Activated naive CD4-positive, alpha-beta T cell treated with anti-CD3 and anti-CD28 coated beads, Interleukin-2, amount 10 ng/mL, durations not matched to agents 7 days and 5 days (primary cell): ENCODE data around the gene AGRN.
"Not testable (repeated sequence)": the region's sequence is repeated elsewhere in the genome, so short reads cannot be mapped to it uniquely, and the experiment has no call there.

ENCODE experiments used
- CTCF ChIA-PET: fragments of 350-600 bp; sonication (Branson Sonifier 250); formaldehyde crosslinking; loops from one replicate; lab custom pipeline; 2021; ENCODE audit warnings: antibody characterized with exemption; lab: Charles Lee
- DNase-seq: peaks from one replicate; pipeline ENCODE4 v3.0.0-alpha.2; 2020
- H3K27ac Mint-ChIP-seq: one replicate; pipeline ENCODE4 v1.8.0; 2021; ENCODE audit warnings: mild to moderate bottlenecking, moderate library complexity, mixed read lengths
- H3K27me3 Mint-ChIP-seq: one replicate; pipeline ENCODE4 v1.8.0; 2021; ENCODE audit warnings: mild to moderate bottlenecking, mixed read lengths
- H3K36me3 Mint-ChIP-seq: one replicate; pipeline ENCODE4 v1.8.0; 2021; ENCODE audit warnings: mixed read lengths
- H3K4me1 Mint-ChIP-seq: one replicate; pipeline ENCODE4 v1.8.0; 2021; ENCODE audit warnings: mixed read lengths
- H3K4me3 Mint-ChIP-seq: one replicate; pipeline ENCODE4 v1.8.0; 2021; ENCODE audit warnings: mild to moderate bottlenecking, moderate library complexity, mixed read lengths
- H3K9me3 Mint-ChIP-seq: one replicate; pipeline ENCODE4 v1.8.0; 2021; ENCODE audit warnings: mixed read lengths

The AGRN gene

GRCh38 chr1:1020000-1020404, at the start of gene AGRN:
AGRN (plus strand) TSS chr1:1020120; CDS start chr1:1020173, 53 bp downstream.
- Mint-ChIP-seq H3K36me3 (peaks cover 7% of the 10 kb centered on the region), H3K4me1 (peaks cover 28% of the 10 kb centered on the region), H3K4me3 (peak within 1 kb of the TSS; percentile 68), H3K27ac (peak within 1 kb of the TSS; percentile 69), H3K27me3 (peaks cover 37% of the 10 kb centered on the region), H3K9me3 (no peaks in the 10 kb centered on the region)
- CTCF ChIA-PET, result interaction anchor here (1.1 kb wide), 1 partner anchor 20 kb away, joined by 3 read pairs; no protein-coding TSS in a partner anchor
- DNase-seq, result peak; percentile 61

- no peaks in the 10 kb centered on the region for H3K36me3 Mint-ChIP-seq
- H3K4me1 Mint-ChIP-seq, result peaks cover 12% of the 10 kb centered on the region
- peaks cover 7% of the 10 kb centered on the region for H3K9me3 Mint-ChIP-seq
- H3K27me3 Mint-ChIP-seq, result peaks cover 70% of the 10 kb centered on the region
- no peak overlapping the region for H3K4me3 Mint-ChIP-seq
- no peak for DNase-seq
- CTCF ChIA-PET, result interaction anchor here (0.9 kb wide), 1 partner anchor 13 kb away, joined by 5 read pairs; no protein-coding TSS in a partner anchor
- no peak overlapping the region for H3K27ac Mint-ChIP-seq
Measured at GRCh38 chr1:970242-970972, 49.5 kb upstream of the AGRN start.

GRCh38 chr1:970973-971730, 48.8 kb upstream of the AGRN start:
- no peak for DNase-seq
- Mint-ChIP-seq H3K9me3 (peaks cover 7% of the 10 kb centered on the region), H3K36me3 (no peaks in the 10 kb centered on the region), H3K4me1 (peaks cover 14% of the 10 kb centered on the region), H3K4me3 (no peak overlapping the region), H3K27ac (no peak overlapping the region), H3K27me3 (peaks cover 78% of the 10 kb centered on the region)
- CTCF ChIA-PET, result interaction anchor here (0.9 to 1.0 kb wide), 2 partner anchors 12 to 13 kb away, joined by 3 to 5 read pairs; no protein-coding TSS in a partner anchor

GRCh38 chr1:971751-972506, 48.0 kb upstream of the AGRN start:
- CTCF ChIA-PET, result interaction anchor here (1.0 kb wide), 1 partner anchor 13 kb away, joined by 3 read pairs; no protein-coding TSS in a partner anchor
- H3K4me3 Mint-ChIP-seq, result no peak overlapping the region
- H3K4me1 Mint-ChIP-seq, result peaks cover 12% of the 10 kb centered on the region
- peaks cover 77% of the 10 kb centered on the region for H3K27me3 Mint-ChIP-seq
- no peaks in the 10 kb centered on the region for H3K36me3 Mint-ChIP-seq
- H3K27ac Mint-ChIP-seq, result no peak overlapping the region
- DNase-seq, result no peak
- H3K9me3 Mint-ChIP-seq, result peaks cover 7% of the 10 kb centered on the region

- Mint-ChIP-seq H3K4me1 (peaks cover 7% of the 10 kb centered on the region), H3K4me3 (no peak overlapping the region), H3K9me3 (peaks cover 7% of the 10 kb centered on the region), H3K27ac (no peak overlapping the region), H3K27me3 (peaks cover 70% of the 10 kb centered on the region), H3K36me3 (no peaks in the 10 kb centered on the region)
- no peak for DNase-seq
- CTCF ChIA-PET, result no interaction called here
Measured at GRCh38 chr1:972726-973458, 47.0 kb upstream of the AGRN start.

- Mint-ChIP-seq H3K4me1 (peaks cover 10% of the 10 kb centered on the region), H3K36me3 (peaks cover 3% of the 10 kb centered on the region), H3K4me3 (no peak overlapping the region), H3K27ac (no peak overlapping the region), H3K27me3 (peaks cover 67% of the 10 kb centered on the region), H3K9me3 (peaks cover 10% of the 10 kb centered on the region)
- no peak for DNase-seq
- CTCF ChIA-PET, result interaction anchor here (3.1 kb wide), 1 partner anchor 68 kb away, joined by 17 read pairs; no protein-coding TSS in a partner anchor
Measured at GRCh38 chr1:973459-974292, 46.2 kb upstream of the AGRN start.

- Mint-ChIP-seq H3K4me3 (no peak overlapping the region), H3K4me1 (peaks cover 10% of the 10 kb centered on the region), H3K36me3 (peaks cover 3% of the 10 kb centered on the region), H3K27ac (no peak overlapping the region), H3K9me3 (peaks cover 9% of the 10 kb centered on the region), H3K27me3 (peaks cover 65% of the 10 kb centered on the region)
- CTCF ChIA-PET, result interaction anchor here (3.1 kb wide), 1 partner anchor 69 kb away, joined by 17 read pairs; no protein-coding TSS in a partner anchor
- DNase-seq, result no peak
Measured at GRCh38 chr1:974293-974640, 45.7 kb upstream of the AGRN start.

- Mint-ChIP-seq H3K4me3 (no peak overlapping the region), H3K4me1 (peaks cover 10% of the 10 kb centered on the region), H3K36me3 (peaks cover 3% of the 10 kb centered on the region), H3K27me3 (peaks cover 62% of the 10 kb centered on the region), H3K9me3 (peaks cover 4% of the 10 kb centered on the region), H3K27ac (no peak overlapping the region)
- no peak for DNase-seq
- CTCF ChIA-PET, result interaction anchor here (3.1 kb wide), 1 partner anchor 69 kb away, joined by 17 read pairs; no protein-coding TSS in a partner anchor
Measured at GRCh38 chr1:974687-975328, 45.1 kb upstream of the AGRN start.

- Mint-ChIP-seq H3K4me1 (peaks cover 10% of the 10 kb centered on the region), H3K4me3 (no peak overlapping the region)
Measured at GRCh38 chr1:975365-975764, 44.6 kb upstream of the AGRN start.

GRCh38 chr1:975896-976683, 43.8 kb upstream of the AGRN start:
- CTCF ChIA-PET, result interaction anchor here (1.3 to 3.1 kb wide), 3 partner anchors 36 to 70 kb away, joined by 3 to 17 read pairs (median 3); no protein-coding TSS in a partner anchor
- peaks cover 4% of the 10 kb centered on the region for H3K9me3 Mint-ChIP-seq
- no peak overlapping the region for H3K27ac Mint-ChIP-seq
- peaks cover 3% of the 10 kb centered on the region for H3K36me3 Mint-ChIP-seq
- DNase-seq, result peak; percentile 82
- peaks cover 10% of the 10 kb centered on the region for H3K4me1 Mint-ChIP-seq
- H3K4me3 Mint-ChIP-seq, result no peak overlapping the region
- peaks cover 49% of the 10 kb centered on the region for H3K27me3 Mint-ChIP-seq

More at GRCh38 chr1:975365-975764, 44.6 kb upstream of the AGRN start:
- Mint-ChIP-seq H3K36me3 (peaks cover 3% of the 10 kb centered on the region), H3K27ac (peak overlapping the region; percentile 52), H3K9me3 (peaks cover 4% of the 10 kb centered on the region), H3K27me3 (peaks cover 56% of the 10 kb centered on the region)
- CTCF ChIA-PET, result interaction anchor here (1.3 to 3.1 kb wide), 3 partner anchors 35 to 70 kb away, joined by 3 to 17 read pairs (median 3); no protein-coding TSS in a partner anchor
- DNase-seq, result no peak

- H3K4me1 Mint-ChIP-seq, H3K36me3 Mint-ChIP-seq, H3K9me3 Mint-ChIP-seq, H3K4me3 Mint-ChIP-seq, DNase-seq, H3K27ac Mint-ChIP-seq: not testable (repeated sequence)
- peaks cover 42% of the 10 kb centered on the region for H3K27me3 Mint-ChIP-seq
- CTCF ChIA-PET, result interaction anchor here (1.3 to 3.1 kb wide), 3 partner anchors 37 to 71 kb away, joined by 3 to 17 read pairs (median 3); no protein-coding TSS in a partner anchor
Measured at GRCh38 chr1:976791-977190, 43.1 kb upstream of the AGRN start.
